HepG2 (cell line): ENCODE data around the gene MED15.

Experiments
- BRCA1 ChIP-seq: sonication (generic); formaldehyde crosslinking; IDR thresholded peaks from 2 replicates; pipeline ENCODE4 v1.4.0; 2020; ENCODE audit warnings: missing genetic modification reagents
- EP300 ChIP-seq, 3 experiments: sonication (generic) in 1 of 3; formaldehyde crosslinking in 1 of 3; IDR thresholded peaks; 2 replicates each; pipeline versions ENCODE4 v1.5.1 to v1.6.1; 2011 to 2020; ENCODE audit warnings: low read depth in 2 of 3, low read length in 2 of 3, borderline replicate concordance in 1 of 3, improper control_type of control experiment in 1 of 3, mild to moderate bottlenecking in 1 of 3, missing genetic modification reagents in 1 of 3, moderate library complexity in 1 of 3
- FLYWCH1 ChIP-seq: sonication (generic); formaldehyde crosslinking; IDR thresholded peaks from 2 replicates; pipeline ENCODE4 v1.8.1; 2023; ENCODE audit warnings: mild to moderate bottlenecking, missing genetic modification reagents
- JDP2 ChIP-seq: sonication (generic); formaldehyde crosslinking; IDR thresholded peaks from 2 replicates; pipeline ENCODE4 v1.8.1; 2022; ENCODE audit warnings: missing genetic modification reagents, borderline replicate concordance
- KAT2B ChIP-seq: fragments of 150-350 bp; IDR thresholded peaks from 2 replicates; pipeline ENCODE4 v1.6.1; 2014; ENCODE audit warnings: low read depth, low read length, borderline replicate concordance
- KDM5B ChIP-seq: sonication (generic); formaldehyde crosslinking; IDR thresholded peaks from 2 replicates; pipeline ENCODE4 v1.4.0; 2020; ENCODE audit warnings: missing genetic modification reagents, mild to moderate bottlenecking, borderline replicate concordance
- MAFG ChIP-seq: sonication (generic); formaldehyde crosslinking; IDR thresholded peaks from 2 replicates; pipeline ENCODE4 v1.5.1; 2020; ENCODE audit warnings: mild to moderate bottlenecking, missing genetic modification reagents
- POLR2A ChIP-seq, 2 experiments: IDR thresholded peaks; 2 replicates each; pipeline ENCODE4 v1.6.1; 2011; ENCODE audit warnings: low read depth in 2 of 2, low read length in 2 of 2, mild to moderate bottlenecking in 1 of 2, moderate library complexity in 1 of 2; ENCODE audit not compliant: insufficient read depth in 1 of 2
- SIX1 ChIP-seq: sonication (generic); formaldehyde crosslinking; IDR thresholded peaks from 2 replicates; pipeline ENCODE4 v1.4.0; 2020; ENCODE audit warnings: missing genetic modification reagents, borderline replicate concordance
- TF ChIP-seq, protein P1 (sequence below): sonication (generic); formaldehyde crosslinking; IDR thresholded peaks from 2 replicates; pipeline ENCODE4 v1.8.1; 2023; ENCODE audit warnings: mild to moderate bottlenecking, inconsistent platforms, moderate library complexity, missing genetic modification reagents, borderline replicate concordance
- TF ChIP-seq, protein P2 (sequence below): sonication (generic); formaldehyde crosslinking; IDR thresholded peaks from 2 replicates; pipeline ENCODE4 v1.4.0; 2020; ENCODE audit warnings: missing genetic modification reagents, borderline replicate concordance

DNA sequence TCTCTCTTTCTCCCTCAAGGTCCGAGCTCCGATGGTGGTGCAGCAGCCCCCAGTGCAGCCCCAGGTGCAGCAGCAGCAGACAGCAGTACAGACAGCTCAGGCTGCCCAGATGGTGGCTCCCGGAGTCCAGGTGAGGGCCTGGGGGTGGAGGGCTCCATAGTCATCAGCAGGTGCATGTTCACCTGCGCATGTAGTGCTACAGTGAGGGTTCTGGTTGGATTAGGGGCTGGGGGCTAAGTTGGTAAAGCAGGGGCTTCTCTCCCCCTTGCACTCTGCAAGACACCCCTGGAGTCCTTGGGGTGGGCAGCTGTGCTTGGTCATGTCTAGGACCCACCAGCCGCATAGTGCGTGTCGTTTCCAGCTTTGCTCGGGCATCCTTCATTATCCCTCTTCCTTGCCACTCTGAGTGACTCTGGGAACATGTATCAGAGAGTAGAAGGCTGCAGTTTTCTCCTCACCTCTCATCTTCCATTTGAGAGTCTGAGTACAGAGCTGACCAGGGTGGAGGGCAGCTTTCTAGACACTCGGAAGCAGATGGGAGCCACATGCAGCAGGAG, 61.2 kb downstream of the MED15 start:
- TF ChIP-seq EP300 (IDR thresholded peaks at IDR 0.05; ENCODE audit: low read depth in 2 of 2, low read length in 2 of 2) (no peak), EP300 (CRISPR knock-in tag; IDR thresholded peaks at IDR 0.05; ENCODE audit: borderline replicate concordance) (no peak), MAFG (CRISPR knock-in tag) (no peak), POLR2A (IDR thresholded peaks at IDR 0.05; ENCODE audit: insufficient read depth in 1 of 2, low read depth in 2 of 2, low read length in 2 of 2) (no peak), SIX1 (no peak), FLYWCH1 (CRISPR knock-in tag) (no peak), JDP2 (CRISPR knock-in tag) (no peak), KAT2B (no peak), BRCA1 (CRISPR knock-in tag) (no peak), KDM5B (no peak)
- TF ChIP-seq, protein P1, sequence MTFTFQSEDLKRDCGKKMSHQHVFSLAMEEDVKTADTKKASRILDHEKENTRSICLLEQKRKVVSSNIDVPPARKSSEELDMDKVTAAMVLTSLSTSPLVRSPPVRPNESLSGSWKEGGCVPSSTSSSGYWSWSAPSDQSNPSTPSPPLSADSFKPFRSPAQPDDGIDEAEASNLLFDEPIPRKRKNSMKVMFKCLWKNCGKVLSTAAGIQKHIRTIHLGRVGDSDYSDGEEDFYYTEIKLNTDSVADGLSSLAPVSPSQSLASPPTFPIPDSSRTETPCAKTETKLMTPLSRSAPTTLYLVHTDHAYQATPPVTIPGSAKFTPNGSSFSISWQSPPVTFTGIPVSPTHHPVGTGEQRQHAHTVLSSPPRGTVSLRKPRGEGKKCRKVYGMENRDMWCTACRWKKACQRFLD, result no peak
- TF ChIP-seq, protein P2, sequence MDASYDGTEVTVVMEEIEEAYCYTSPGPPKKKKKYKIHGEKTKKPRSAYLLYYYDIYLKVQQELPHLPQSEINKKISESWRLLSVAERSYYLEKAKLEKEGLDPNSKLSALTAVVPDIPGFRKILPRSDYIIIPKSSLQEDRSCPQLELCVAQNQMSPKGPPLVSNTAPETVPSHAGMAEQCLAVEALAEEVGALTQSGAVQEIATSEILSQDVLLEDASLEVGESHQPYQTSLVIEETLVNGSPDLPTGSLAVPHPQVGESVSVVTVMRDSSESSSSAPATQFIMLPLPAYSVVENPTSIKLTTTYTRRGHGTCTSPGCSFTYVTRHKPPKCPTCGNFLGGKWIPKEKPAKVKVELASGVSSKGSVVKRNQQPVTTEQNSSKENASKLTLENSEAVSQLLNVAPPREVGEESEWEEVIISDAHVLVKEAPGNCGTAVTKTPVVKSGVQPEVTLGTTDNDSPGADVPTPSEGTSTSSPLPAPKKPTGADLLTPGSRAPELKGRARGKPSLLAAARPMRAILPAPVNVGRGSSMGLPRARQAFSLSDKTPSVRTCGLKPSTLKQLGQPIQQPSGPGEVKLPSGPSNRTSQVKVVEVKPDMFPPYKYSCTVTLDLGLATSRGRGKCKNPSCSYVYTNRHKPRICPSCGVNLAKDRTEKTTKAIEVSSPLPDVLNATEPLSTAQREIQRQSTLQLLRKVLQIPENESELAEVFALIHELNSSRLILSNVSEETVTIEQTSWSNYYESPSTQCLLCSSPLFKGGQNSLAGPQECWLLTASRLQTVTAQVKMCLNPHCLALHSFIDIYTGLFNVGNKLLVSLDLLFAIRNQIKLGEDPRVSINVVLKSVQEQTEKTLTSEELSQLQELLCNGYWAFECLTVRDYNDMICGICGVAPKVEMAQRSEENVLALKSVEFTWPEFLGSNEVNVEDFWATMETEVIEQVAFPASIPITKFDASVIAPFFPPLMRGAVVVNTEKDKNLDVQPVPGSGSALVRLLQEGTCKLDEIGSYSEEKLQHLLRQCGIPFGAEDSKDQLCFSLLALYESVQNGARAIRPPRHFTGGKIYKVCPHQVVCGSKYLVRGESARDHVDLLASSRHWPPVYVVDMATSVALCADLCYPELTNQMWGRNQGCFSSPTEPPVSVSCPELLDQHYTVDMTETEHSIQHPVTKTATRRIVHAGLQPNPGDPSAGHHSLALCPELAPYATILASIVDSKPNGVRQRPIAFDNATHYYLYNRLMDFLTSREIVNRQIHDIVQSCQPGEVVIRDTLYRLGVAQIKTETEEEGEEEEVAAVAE (CRISPR knock-in tag), result no peak
